Suppressor macrophage (primary cell): ENCODE results near the gene VEPH1.

Experiments used
- DNase-seq, 4 experiments: peaks; one replicate each; pipeline ENCODE4 v3.0.0-alpha.2; 2020 to 2022

Gene VEPH1

DNA sequence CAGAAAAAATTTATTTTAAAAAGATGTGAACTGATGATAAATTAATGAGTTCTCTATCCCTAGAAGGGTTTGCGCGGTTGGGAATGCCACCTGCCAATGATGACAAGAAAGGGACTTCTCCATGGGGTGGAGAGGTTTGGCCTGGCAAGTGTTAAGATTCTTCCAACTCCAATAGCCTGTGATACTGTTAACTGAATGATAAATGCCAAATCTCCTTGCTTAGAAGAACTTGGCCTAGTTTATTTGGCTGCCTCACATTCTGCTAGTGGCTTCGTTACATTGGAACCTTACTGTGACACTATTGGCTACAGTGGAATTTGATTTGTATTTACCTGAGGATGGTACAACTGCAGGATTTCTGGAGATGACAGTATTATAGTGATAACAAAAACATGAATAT lies 251.5 kb downstream of the VEPH1 start:
- DNase-seq = no peak

- no peak for DNase-seq
Observed at GRCh38 chr3:157249606-157250005, 253.6 kb downstream of the VEPH1 start.

DNA sequence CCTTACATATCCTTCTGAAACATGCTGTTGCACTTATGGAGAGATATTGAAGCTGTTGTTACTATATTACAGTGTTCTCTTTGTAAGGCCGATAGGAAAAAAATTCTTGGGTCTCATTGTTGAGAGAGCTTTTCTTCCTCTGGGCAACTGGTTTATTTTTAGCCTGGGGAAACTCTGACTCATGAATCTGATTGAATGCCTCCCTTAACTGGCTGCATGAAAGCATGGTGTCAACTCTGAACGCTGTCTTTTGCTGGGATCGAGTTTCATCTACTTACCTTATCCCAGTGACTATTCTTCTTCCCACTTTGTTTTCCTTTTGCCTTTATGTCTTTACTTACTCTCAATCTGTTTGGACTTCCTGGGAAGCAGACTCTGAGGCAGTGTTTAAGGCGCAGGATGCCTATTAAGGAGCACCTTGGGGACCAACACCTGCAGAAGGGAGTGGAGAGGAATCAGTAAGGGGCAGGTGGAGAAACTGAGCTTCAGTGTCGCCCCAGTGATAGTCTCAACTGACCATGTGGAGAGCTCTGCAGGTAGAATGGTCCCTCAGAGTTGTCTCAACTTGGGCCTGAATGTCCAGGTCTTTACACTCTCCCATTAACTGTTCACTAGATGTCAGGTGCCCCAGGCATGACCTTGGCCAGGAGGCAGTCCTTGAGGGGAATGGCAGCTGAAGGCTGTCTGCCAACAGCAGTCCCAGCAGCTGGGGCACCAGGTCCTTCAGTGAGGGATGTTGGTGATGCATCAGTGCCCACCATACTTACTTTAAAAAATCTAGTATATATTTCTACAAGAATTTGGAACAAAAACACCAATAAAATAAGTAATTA lies 254.4 kb downstream of the VEPH1 start:
- peak; percentile 41 to 70 (median 58) for DNase-seq

DNA sequence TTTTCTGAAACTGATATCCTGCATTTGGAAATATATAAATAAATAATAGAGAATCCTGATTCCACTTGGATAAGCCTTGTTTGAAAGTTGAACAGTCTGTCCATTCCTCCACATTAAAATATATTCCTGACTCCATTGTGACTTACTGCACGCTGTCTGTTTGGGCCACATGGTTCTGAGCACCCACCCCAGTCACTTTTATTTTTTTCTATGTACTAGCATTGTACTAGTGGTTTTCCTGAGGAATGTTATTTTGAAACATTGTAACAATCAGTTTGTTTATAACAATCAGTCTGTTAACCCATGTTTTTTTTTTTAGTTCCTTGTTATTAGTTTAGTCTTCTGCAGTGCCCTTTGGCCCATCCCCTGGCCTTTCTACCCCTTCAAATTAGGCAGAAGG lies 255.8 kb downstream of the VEPH1 start:
- DNase-seq = peak in 1 of 4 experiments; percentile 7

- DNase-seq = no peak
Observed at GRCh38 chr3:157242836-157243235, 260.4 kb downstream of the VEPH1 start.

DNA sequence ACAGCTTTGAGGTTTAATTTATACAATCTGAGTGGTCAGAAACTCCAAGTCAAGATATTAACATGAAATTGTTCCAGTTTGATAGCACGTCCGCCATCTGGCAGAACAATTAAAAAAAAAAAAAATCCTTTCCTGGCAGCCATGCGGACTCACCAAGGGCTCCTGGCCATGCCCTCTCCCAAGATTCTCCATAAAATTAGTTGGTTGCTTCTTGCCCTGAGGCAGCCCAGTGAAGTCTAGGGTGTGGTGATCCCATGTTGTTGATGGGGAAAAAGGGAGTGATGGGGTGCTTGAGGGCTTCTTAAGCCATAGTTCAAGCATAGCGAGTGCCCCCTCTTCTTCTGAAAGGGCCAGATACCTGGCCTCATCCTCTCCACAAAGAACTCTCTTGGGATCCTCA lies 261.6 kb downstream of the VEPH1 start:
- DNase-seq = no peak

- peak; percentile 12 to 68 (median 40) for DNase-seq
Observed at GRCh38 chr3:157240408-157240807, 262.8 kb downstream of the VEPH1 start.

DNA sequence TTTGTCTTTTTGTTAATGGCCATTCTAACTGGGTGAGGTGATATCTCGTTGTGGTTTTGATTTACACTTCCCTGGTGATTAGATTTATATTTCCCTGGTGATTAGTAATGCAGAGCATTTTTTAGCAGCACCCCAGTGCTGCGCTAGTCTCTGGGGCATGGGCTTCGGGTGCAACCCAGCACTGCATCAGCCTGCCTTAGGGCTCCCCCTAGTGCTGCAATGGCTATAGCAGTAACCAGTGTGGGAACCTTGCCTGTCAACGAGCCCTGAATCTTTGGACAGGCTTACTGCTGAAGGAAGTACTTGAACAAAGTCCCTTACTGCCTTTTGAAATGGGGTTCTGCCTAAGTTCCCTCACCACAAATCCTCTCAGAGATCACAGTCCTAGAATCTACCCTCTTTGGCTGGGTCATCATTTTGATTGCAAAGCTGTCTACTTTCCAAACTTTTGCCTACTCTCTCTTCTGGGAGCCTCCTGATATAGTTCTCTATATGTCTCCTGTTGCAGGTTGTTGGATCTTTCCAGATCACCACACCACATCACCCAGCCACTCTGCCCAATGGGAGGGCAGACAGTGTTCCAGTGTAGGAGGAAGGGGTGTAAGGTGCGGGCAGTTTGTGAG lies 264.0 kb downstream of the VEPH1 start:
- peak; percentile 76 to 90 (median 86) for DNase-seq

DNA sequence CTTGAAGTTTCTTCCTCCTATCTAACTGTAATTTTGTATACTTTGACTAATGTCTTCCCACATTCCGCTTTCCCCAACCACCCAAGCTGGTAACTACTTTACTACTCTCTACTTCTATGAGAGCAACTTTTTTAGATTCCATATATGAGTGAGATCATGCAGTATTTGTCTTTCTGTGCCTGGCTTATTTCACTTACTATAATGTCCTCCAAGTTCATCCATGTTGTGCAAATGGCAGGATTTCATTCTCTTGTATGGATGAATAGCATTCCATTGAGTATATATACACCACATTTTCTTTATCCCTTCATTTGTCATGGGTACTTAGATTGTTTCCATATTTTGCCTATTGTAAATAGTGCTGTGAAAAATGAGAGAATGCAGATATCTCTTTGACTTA lies 264.8 kb downstream of the VEPH1 start:
- DNase-seq = no peak

GRCh38 chr3:157237886-157238285 lies 265.3 kb downstream of the VEPH1 start:
- DNase-seq = no peak

DNA sequence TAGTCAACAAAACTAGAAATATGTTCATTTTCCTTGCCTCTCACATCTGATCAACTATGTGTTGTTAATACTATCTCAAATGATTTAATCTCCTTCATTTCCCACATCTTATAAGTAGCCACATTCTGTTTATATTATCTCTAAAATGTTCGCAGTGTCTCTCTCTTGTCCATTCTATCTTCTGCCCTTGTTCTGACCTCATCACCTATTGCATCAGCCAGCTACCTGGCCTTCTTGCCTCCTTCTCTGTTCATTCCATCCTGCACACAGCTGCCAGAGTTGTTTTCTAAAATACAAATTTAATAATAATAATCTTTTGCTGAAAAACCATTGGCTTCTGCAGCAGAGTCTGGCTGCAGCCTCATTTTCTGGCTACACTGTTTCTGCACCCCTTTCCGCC lies 267.9 kb downstream of the VEPH1 start:
- DNase-seq = no peak

DNA sequence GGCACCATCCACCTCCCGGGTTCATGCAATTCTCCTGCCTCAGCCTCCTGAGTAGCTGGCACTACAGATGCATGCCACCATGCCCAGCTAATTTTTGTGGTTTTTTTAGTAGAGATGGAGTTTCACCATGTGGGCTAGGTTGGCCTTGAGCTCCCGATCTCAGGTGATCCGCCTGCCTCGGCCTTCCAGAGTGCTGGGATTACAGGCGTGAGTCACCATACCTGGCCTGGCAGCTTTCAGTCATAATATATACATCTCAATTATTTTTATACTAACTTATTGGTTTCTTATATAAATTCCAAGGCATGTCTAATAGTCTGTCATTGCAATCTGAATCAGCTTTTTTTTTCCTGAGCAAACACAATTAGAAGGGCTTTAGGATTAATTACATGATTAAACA lies 269.3 kb downstream of the VEPH1 start:
- DNase-seq = no peak

DNA sequence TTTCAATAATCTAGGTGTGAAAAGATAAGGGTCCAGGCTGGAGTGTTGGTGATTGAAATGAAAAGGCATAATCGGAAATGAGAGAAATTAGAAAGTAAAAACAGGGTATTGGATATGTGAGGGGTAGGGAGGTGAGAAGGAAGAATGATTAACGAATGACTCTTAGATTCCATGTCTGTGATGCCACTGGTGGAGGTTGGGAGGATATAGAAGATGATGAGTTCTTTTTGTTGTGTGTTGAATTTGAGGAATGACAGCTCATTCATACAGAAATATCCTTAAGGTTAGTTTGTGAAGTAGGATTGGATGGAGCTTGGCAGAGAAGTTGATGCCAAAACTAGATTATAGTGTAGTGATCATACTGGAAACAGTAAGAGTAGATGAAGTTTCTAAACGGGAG lies 271.1 kb downstream of the VEPH1 start:
- no peak for DNase-seq

DNA sequence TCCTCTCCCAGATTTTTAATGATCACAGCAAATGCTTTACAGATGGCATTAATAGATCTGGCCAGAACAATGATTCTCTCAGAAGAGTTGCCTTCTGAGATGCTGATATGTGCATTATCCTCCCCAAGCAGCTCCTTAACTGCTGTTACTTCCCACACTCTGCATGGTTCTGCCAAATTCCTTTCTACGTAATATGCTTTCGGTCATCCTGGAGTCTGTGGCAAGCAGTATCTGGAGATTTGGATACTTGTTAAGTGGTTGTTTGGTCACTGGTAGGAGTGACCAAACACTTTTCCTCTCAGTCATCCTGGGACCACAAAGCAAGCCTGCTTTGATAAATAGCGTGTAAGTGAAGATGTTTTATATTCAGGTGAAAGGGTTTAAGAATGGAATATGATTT lies 272.1 kb downstream of the VEPH1 start:
- no peak for DNase-seq

DNA sequence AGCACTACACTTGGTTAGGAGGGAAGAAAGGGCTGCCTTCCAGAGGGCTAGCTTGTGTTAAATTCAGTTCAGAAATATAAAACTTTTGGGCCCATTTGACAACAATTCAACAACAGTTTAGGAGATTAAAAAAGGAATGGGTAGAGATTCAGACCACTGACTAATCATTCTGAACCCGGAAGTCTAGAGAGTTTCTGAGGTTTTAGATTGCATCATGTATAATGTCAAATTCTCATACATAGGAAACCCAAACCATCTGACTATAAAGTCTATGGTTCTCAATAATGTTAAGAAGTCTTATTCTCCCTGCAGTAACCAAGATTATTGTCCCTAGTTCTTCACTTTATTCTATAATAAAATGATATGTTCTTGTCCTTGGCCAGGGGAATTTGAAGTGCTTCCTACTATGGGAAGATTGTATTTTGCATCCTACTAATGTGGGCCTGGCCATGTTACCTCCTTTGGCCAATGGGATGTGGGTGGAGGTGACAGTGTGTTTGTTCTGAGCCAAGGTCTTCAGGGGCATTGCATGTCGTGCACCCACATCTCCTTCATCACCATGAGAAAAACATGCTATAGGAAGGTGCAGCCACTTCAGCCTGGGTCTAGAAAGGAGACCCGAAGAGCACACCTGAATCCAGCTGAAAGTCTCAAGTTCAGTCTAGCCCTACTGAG lies 276.9 kb downstream of the VEPH1 start:
- peak in 3 of 4 experiments; percentile 22 to 71 (median 70) for DNase-seq

- peak in 2 of 4 experiments; percentile 73 to 79 for DNase-seq
Observed at GRCh38 chr3:157225001-157225400, 278.2 kb downstream of the VEPH1 start.

GRCh38 chr3:157220883-157221282 lies 282.3 kb downstream of the VEPH1 start:
- no peak for DNase-seq

GRCh38 chr3:157220211-157220610 lies 283.0 kb downstream of the VEPH1 start:
- DNase-seq = no peak

DNA sequence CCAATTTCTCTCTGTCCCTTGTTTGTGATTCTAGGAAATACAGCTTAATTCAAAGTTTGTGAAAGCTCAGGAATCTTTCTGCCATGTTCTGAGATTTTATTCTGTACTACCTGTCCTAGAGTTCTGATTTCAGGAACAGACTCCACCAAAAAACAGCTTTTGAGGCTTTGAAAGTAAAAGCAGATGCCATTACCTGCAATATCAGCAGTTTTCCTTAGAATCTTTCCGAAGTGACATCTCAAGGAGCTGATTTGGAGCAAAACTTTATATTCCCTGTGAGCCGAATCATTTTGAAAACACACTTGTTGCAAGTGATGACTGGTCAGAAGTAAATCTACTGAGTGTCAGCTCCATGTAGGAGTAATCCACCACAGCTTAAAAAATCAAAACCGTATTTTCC lies 284.0 kb downstream of the VEPH1 start:
- DNase-seq = no peak
